Chondrocyte (in vitro differentiated cells): ENCODE results near the gene GALK2. TPM values are rescaled to one million over a fixed set of nuclear protein-coding genes. Genes with fewer than 3 reads are reported as not detected.
A peak's percentile ranks its signal among the peaks of the same experiment; 100 is the strongest.
"Not testable (repeated sequence)": the region's sequence is repeated elsewhere in the genome, so short reads cannot be mapped to it uniquely, and the experiment has no call there.

Experiments
- DNase-seq: peaks from one replicate; pipeline ENCODE4 v3.0.0; 2021; ENCODE audit warnings: mixed read lengths, low spot score
- H3K27ac Mint-ChIP-seq: one replicate; pipeline ENCODE4 v1.8.0; 2021; ENCODE audit warnings: mild to moderate bottlenecking, moderate library complexity, mixed read lengths; ENCODE audit not compliant: unreplicated experiment
- H3K27me3 Mint-ChIP-seq: 2 replicates; pipeline ENCODE4 v1.8.0; 2021; ENCODE audit warnings: low read depth, mixed read lengths
- H3K36me3 Mint-ChIP-seq: 2 replicates; pipeline ENCODE4 v1.8.0; 2021; ENCODE audit warnings: low read depth, mixed read lengths
- H3K4me1 Mint-ChIP-seq: 2 replicates; pipeline ENCODE4 v1.8.0; 2021; ENCODE audit warnings: low read depth, mild to moderate bottlenecking, mixed read lengths
- H3K4me3 Mint-ChIP-seq: one replicate; pipeline ENCODE4 v1.8.0; 2021; ENCODE audit warnings: mild to moderate bottlenecking, moderate library complexity, mixed read lengths; ENCODE audit not compliant: unreplicated experiment
- H3K9me3 Mint-ChIP-seq: 2 replicates; pipeline ENCODE4 v1.8.0; 2021; ENCODE audit warnings: low read depth, mixed read lengths
- total RNA-seq: library from RNA; stranded (reverse); gene quantifications from 3 replicates; pipeline ENCODE4 v1.2.1, GENCODE V29; 2021
- TF ChIP-seq, protein P1 (sequence below): fragments of 200-600 bp; sonication (generic); IDR thresholded peaks from 2 replicates; pipeline ENCODE4 v1.5.0; 2021; ENCODE audit warnings: antibody characterized with exemption, mild to moderate bottlenecking, moderate library complexity

Gene GALK2
- total RNA-seq, 1 donor from 2014 or later = 14.8 TPM

DNA sequence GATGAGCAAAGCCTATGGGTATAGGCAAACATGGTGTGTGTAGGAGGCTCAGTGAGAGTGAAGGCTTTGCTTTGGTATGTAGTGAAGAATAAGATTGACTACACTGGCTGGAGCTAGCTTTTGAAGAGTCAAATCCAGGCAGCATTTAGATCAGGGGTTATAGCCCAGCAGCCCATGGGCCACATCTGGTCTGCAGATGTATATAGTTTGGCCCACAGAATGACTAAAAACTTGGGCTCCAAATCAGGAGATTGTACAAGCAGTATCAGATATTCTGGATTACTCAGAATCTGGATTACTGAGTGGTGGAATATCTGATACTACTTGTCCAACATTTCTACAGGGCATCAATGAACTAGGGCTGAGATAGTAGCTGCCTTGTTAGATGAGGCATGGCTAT is 160.1 kb downstream of the GALK2 start:
- no peak overlapping the region for H3K27ac Mint-ChIP-seq
- no peak for DNase-seq
- H3K27me3 Mint-ChIP-seq = no peaks in the 10 kb centered on the region
- H3K36me3 Mint-ChIP-seq = peaks cover 10% of the 10 kb centered on the region
- TF ChIP-seq, protein P1, sequence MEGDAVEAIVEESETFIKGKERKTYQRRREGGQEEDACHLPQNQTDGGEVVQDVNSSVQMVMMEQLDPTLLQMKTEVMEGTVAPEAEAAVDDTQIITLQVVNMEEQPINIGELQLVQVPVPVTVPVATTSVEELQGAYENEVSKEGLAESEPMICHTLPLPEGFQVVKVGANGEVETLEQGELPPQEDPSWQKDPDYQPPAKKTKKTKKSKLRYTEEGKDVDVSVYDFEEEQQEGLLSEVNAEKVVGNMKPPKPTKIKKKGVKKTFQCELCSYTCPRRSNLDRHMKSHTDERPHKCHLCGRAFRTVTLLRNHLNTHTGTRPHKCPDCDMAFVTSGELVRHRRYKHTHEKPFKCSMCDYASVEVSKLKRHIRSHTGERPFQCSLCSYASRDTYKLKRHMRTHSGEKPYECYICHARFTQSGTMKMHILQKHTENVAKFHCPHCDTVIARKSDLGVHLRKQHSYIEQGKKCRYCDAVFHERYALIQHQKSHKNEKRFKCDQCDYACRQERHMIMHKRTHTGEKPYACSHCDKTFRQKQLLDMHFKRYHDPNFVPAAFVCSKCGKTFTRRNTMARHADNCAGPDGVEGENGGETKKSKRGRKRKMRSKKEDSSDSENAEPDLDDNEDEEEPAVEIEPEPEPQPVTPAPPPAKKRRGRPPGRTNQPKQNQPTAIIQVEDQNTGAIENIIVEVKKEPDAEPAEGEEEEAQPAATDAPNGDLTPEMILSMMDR = no peak
- no peaks in the 10 kb centered on the region for H3K4me1 Mint-ChIP-seq
- no peak overlapping the region for H3K4me3 Mint-ChIP-seq
- no peaks in the 10 kb centered on the region for H3K9me3 Mint-ChIP-seq

DNA sequence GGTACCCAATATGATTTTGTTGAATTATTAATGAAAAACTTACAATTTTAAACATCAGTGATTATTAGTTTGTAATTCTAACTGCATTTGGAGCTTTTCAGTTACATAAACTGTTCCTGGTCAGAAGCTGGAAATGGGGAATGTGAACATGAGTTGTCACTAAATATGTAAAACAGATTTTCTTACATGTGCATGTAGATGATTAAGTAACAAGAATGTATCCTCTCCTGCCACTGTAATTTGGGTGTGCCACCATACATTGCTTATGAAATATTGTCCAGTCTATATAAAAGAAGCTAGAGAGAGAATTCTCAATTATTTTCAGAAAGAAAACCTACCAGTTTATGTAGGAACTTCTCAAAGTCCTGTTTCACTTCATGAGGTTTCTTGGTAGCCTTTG is 161.4 kb downstream of the GALK2 start:
- Mint-ChIP-seq H3K4me3 (no peak overlapping the region), H3K4me1 (no peaks in the 10 kb centered on the region), H3K36me3 (peaks cover 10% of the 10 kb centered on the region), H3K27me3 (no peaks in the 10 kb centered on the region), H3K27ac (no peak overlapping the region), H3K9me3 (no peaks in the 10 kb centered on the region)
- DNase-seq = no peak
- TF ChIP-seq, protein P1 = no peak

DNA sequence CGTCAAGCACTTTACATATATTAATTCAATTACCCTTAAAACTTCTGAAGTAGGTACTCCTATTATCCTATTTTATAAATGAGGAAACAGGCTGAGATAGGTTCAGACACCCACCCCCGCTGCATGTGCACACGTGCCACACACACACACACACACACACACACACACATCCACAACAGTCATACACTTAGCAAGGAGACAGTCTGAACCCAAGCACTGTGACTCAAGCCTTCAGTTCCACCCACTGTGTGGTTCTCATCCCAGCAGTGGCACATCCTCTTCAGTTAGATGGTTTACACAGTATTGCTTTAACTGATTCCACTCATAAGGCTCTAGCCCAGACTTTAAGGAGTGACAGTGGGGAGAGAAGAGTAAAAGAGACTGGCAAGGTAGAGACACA is 161.9 kb downstream of the GALK2 start:
- DNase-seq = no peak
- no peak overlapping the region for H3K27ac Mint-ChIP-seq

DNA sequence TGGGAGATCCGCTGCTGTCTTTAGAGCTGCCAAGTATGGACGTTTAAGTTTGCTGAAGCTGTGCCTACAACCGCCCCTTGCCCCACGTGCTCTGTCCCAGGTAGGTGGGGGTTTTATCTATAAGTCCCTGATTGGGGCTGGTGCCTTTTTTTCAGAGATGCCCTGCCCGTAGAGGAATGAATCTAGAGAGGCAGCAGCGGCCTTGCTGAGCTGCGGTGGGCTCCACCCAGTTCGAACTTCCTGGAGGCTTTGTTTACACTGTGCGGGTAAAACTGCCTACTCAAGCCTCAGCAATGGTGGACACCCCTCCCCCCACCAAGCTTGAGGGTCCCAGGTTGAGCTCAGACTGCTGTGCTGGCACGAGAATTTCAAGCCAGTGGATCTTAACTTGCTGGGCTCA is 169.6 kb downstream of the GALK2 start:
- Mint-ChIP-seq H3K27ac (no peak overlapping the region), H3K4me3 (no peak overlapping the region), H3K27me3 (no peaks in the 10 kb centered on the region), H3K4me1 (peaks cover 4% of the 10 kb centered on the region), H3K36me3 (peaks cover 16% of the 10 kb centered on the region), H3K9me3 (peaks cover 22% of the 10 kb centered on the region)
- DNase-seq = no peak
- TF ChIP-seq, protein P1 = no peak

More for the DNA sequence above, 161.9 kb downstream of the GALK2 start:
- Mint-ChIP-seq H3K9me3 (no peaks in the 10 kb centered on the region), H3K4me1 (no peaks in the 10 kb centered on the region), H3K36me3 (peaks cover 10% of the 10 kb centered on the region), H3K27me3 (no peaks in the 10 kb centered on the region), H3K4me3 (no peak overlapping the region)
- TF ChIP-seq, protein P1 = no peak

DNA sequence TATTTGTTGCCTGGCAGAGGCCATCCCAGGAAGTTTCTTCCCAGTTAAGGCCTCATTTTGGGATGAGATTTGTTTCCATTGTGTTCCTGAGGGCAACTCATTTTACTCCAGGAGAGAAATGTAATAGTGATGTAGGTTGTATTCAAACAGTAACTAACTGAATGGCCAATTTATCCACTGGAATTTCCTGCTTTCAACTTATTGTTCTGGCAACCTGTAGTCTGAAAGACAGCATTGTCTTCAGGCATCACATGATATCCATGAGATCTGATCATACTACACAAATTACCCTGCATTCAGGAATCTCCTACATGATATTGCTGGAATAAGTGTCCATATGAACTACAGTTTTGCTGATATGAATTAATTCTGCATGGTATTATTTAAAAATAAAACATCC is 173.5 kb downstream of the GALK2 start:
- TF ChIP-seq, protein P1 = no peak
- no peak overlapping the region for H3K4me3 Mint-ChIP-seq
- H3K27me3 Mint-ChIP-seq = no peaks in the 10 kb centered on the region
- DNase-seq = no peak
- H3K9me3 Mint-ChIP-seq = peaks cover 15% of the 10 kb centered on the region
- H3K36me3 Mint-ChIP-seq = peaks cover 11% of the 10 kb centered on the region
- H3K27ac Mint-ChIP-seq = no peak overlapping the region
- peaks cover 5% of the 10 kb centered on the region for H3K4me1 Mint-ChIP-seq

DNA sequence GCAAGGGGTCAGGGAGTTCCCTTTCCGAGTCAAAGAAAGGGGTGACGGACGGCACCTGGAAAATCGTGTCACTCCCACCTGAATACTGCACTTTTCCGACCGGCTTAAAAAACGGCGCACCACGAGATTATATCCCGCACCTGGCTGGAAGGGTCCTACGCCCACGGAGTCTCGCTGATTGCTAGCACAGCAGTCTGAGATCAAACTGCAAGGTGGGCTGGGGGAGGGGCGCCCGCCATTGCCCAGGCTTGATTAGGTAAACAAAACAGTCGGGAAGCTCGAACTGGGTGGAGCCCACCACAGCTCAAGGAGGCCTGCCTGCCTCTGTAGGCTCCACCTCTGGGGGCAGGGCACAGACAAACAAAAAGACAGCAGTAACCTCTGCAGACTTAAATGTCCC is 184.4 kb downstream of the GALK2 start:
- DNase-seq = peak; percentile 56
- H3K4me1 Mint-ChIP-seq, H3K36me3 Mint-ChIP-seq, H3K27me3 Mint-ChIP-seq, H3K4me3 Mint-ChIP-seq, H3K27ac Mint-ChIP-seq: not testable (repeated sequence)
- H3K9me3 Mint-ChIP-seq = peaks cover 26% of the 10 kb centered on the region
